Esophagus muscularis mucosa (tissue), 3 donors: Measurements from ENCODE around the gene TTC39C.

Experiments used
- CTCF ChIP-seq, 3 experiments: fragments of 200-600 bp in 2 of 3; fragments of 450-650 bp in 1 of 3; sonication (generic) in 2 of 3; IDR thresholded peaks; one replicate each; pipeline ENCODE4 v1.5.1; 2017 to 2019; ENCODE audit warnings: antibody characterized with exemption in 3 of 3, mild to moderate bottlenecking in 2 of 3, moderate library complexity in 1 of 3
- POLR2A ChIP-seq: fragments of 450-650 bp; IDR thresholded peaks from one replicate; pipeline ENCODE4 v1.6.1; 2017; ENCODE audit warnings: antibody characterized with exemption, moderate library complexity, mild to moderate bottlenecking, low read depth

- TF ChIP-seq POLR2A, result no peak
- no peak for TF ChIP-seq CTCF (IDR thresholded peaks at IDR 0.05)
Measured at GRCh38 chr18:24051031-24051947, 36.7 kb downstream of the TTC39C start.
